ENCODE data around the gene COBL. TPM values are rescaled to one million over a fixed set of nuclear protein-coding genes. Genes with fewer than 3 reads are reported as not detected.

Gene COBL
- total and polyA plus RNA-seq, 10 of the 15 experiments (the other 5 are each of a cell fraction or from before 2014, with no cell fraction given): 0.21 TPM; not detected in 9

GRCh38 chr7:51080622-51081269, 235.9 kb downstream of the COBL start (continued):
- TF ChIP-seq, protein P1, sequence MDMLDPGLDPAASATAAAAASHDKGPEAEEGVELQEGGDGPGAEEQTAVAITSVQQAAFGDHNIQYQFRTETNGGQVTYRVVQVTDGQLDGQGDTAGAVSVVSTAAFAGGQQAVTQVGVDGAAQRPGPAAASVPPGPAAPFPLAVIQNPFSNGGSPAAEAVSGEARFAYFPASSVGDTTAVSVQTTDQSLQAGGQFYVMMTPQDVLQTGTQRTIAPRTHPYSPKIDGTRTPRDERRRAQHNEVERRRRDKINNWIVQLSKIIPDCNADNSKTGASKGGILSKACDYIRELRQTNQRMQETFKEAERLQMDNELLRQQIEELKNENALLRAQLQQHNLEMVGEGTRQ (IDR thresholded peaks at IDR 0.05; ENCODE audit: borderline replicate concordance, low read depth, low read length): no peak
- TF ChIP-seq ATF2 (IDR thresholded peaks at IDR 0.05; ENCODE audit: low read length): no peak
- TF ChIP-seq POLR2A (IDR thresholded peaks at IDR 0.05; ENCODE audit: low read depth, low read length): no peak

- H3K79me2 ChIP-seq (ENCODE audit: control insufficient read depth, insufficient read depth, low read length): no peaks in the 10 kb centered on the region
- ChIA-PET SMC1A (ENCODE audit: uncharacterized antibody, unreplicated experiment) (no interaction called here), POLR2A (no interaction called here), RAD21 (ENCODE audit: unreplicated experiment) (no interaction called here), CTCF (no interaction called here)
- no peak for ATAC-seq
- H3K4me2 ChIP-seq (ENCODE audit: control insufficient read depth, insufficient read depth): no peak overlapping the region
- TF ChIP-seq NFIC (IDR thresholded peaks at IDR 0.05; ENCODE audit: low read depth, low read length) (no peak), TBL1XR1 (IDR thresholded peaks at IDR 0.05; ENCODE audit: low read depth, low read length) (no peak), EP300 (IDR thresholded peaks at IDR 0.05; ENCODE audit: borderline replicate concordance in 1 of 2, control insufficient read depth in 1 of 2, low read depth in 2 of 2, low read length in 2 of 2) (no peak), SMAD1 (IDR thresholded peaks at IDR 0.05; ENCODE audit: low read depth, partially characterized antibody) (no peak), ZNF217 (IDR thresholded peaks at IDR 0.05) (no peak)
- no peak overlapping the region for H3K4me3 ChIP-seq
- DNase-seq (ENCODE audit: low read depth, low spot score): no peak
- no peaks in the 10 kb centered on the region; a peak in 1 of 4 replicates for H3K27me3 ChIP-seq (replicated peaks in 1 of 2; ENCODE audit: control insufficient read depth in 2 of 2, insufficient read depth in 2 of 2, low read length in 1 of 2)
- H3K27ac ChIP-seq (ENCODE audit: control insufficient read depth, insufficient read depth): no peak overlapping the region
- FAIRE-seq: no peak
- WGBS (ENCODE audit: insufficient coverage, insufficient replicate concordance, low lambda C conversion rate, missing lambda C conversion rate): 38% methylated on average over 6 of the region's 6 CpGs
- H3K9me3 ChIP-seq (replicated peaks; ENCODE audit: control insufficient read depth, insufficient read depth, low read length): no peaks in the 10 kb centered on the region
- H2AFZ ChIP-seq (ENCODE audit: control insufficient read depth, low read depth, low read length): no peak overlapping the region
- intact Hi-C loops (cut with micrococcal nuclease; ENCODE audit: unreplicated experiment) (no loop called here), in situ Hi-C loops (cut with MboI) (no loop called here)
- H4K20me1 ChIP-seq (ENCODE audit: control insufficient read depth, insufficient read depth): no peaks in the 10 kb centered on the region
- no TSS peak for BruUV-seq (replicated peaks)
- H3K4me1 ChIP-seq (ENCODE audit: control insufficient read depth, insufficient read depth, low read length): no peaks in the 10 kb centered on the region
- H3K36me3 ChIP-seq (ENCODE audit: control insufficient read depth in 2 of 2, insufficient read depth in 2 of 2, low read length in 1 of 2): no peaks in the 10 kb centered on the region
- no peak overlapping the region for H3K9ac ChIP-seq (ENCODE audit: control insufficient read depth, insufficient read depth, low read length)
Measured at GRCh38 chr7:51080216-51080615, 236.4 kb downstream of the COBL start.

Measured in GM12878 (cell line).